ENCODE data around the gene EHMT1.

GRCh38 chr9:137760426-137760825 lies 141.6 kb downstream of the EHMT1 start:
- TF ChIP-seq EP300 (IDR thresholded peaks at IDR 0.05; ENCODE audit: borderline replicate concordance): no peak
- no peak for TF ChIP-seq NFIC (IDR thresholded peaks at IDR 0.05)
- no peak for TF ChIP-seq FOXM1 (IDR thresholded peaks at IDR 0.05; ENCODE audit: borderline replicate concordance, low read depth)
- TF ChIP-seq TAF1 (IDR thresholded peaks at IDR 0.05; ENCODE audit: low read depth): no peak
- TF ChIP-seq REST (IDR thresholded peaks at IDR 0.05; ENCODE audit: low read depth): no peak
- TF ChIP-seq TCF12 (IDR thresholded peaks at IDR 0.05; ENCODE audit: low read depth): no peak
- no peak for TF ChIP-seq TEAD4 (IDR thresholded peaks at IDR 0.05)
- TF ChIP-seq MAX (IDR thresholded peaks at IDR 0.05): no peak
- TF ChIP-seq ZBTB7A (IDR thresholded peaks at IDR 0.05; ENCODE audit: low read depth): no peak
- TF ChIP-seq YY1 (IDR thresholded peaks at IDR 0.05; ENCODE audit: low read depth): no peak
- no peak for TF ChIP-seq RAD21 (IDR thresholded peaks at IDR 0.05; ENCODE audit: low read depth)
- TF ChIP-seq USF1 (IDR thresholded peaks at IDR 0.05): no peak
- TF ChIP-seq CEBPB (IDR thresholded peaks at IDR 0.05): no peak
